ENCODE measurements around the gene ARHGDIG.

- no peak for TF ChIP-seq CTCF (IDR thresholded peaks at IDR 0.05)
- TF ChIP-seq EP300 (IDR thresholded peaks at IDR 0.05) = no peak
- TF ChIP-seq POLR2A (IDR thresholded peaks at IDR 0.05) = no peak
These were observed 23.5 kb downstream of the ARHGDIG start for GRCh38 chr16:303760-304505.
